Keratinocyte (primary cell): ENCODE data around the gene GSG1. TPM values are rescaled to one million over a fixed set of nuclear protein-coding genes. Genes with fewer than 3 reads are reported as not detected.

Source experiments
- DNase-seq: peaks from one replicate; pipeline ENCODE4 v3.0.0-alpha.2; 2011; ENCODE audit warnings: low read depth, missing footprints, low spot score
- FAIRE-seq: peaks from 2 replicates; lab custom pipeline; 2011; peaks lifted over from hg19 to GRCh38; lab: Jason Lieb, UNC
- H2AFZ ChIP-seq: 2 replicates; pipeline ENCODE4 v1.6.0; 2012; ENCODE audit warnings: low read length, control low read depth, inconsistent platforms; ENCODE audit not compliant: control insufficient read depth
- H3K27ac ChIP-seq: 2 replicates; pipeline ENCODE4 v1.5.1; 2011; ENCODE audit warnings: low read length; ENCODE audit not compliant: control insufficient read depth, insufficient read depth
- H3K27me3 ChIP-seq: 3 replicates; pipeline ENCODE4 v1.6.0; 2011; ENCODE audit warnings: low read length; ENCODE audit not compliant: control insufficient read depth, insufficient read depth; ENCODE audit errors: extremely low read depth
- H3K36me3 ChIP-seq, 2 experiments: 2 replicates in 1 of 2; 3 replicates in 1 of 2; pipeline ENCODE4 v1.5.1; 2011; ENCODE audit warnings: low read length in 2 of 2, mild to moderate bottlenecking in 1 of 2; ENCODE audit not compliant: control insufficient read depth in 2 of 2, insufficient read depth in 2 of 2; ENCODE audit errors: extremely low read depth in 1 of 2
- H3K4me1 ChIP-seq: 3 replicates; pipeline ENCODE4 v1.5.1; 2011; ENCODE audit warnings: low read length; ENCODE audit not compliant: control insufficient read depth, insufficient read depth; ENCODE audit errors: extremely low read depth
- H3K4me2 ChIP-seq: 3 replicates; pipeline ENCODE4 v1.6.0; 2011; ENCODE audit warnings: low read depth, low read length; ENCODE audit not compliant: control insufficient read depth, insufficient read depth; ENCODE audit errors: extremely low read depth
- H3K4me3 ChIP-seq, 3 experiments: fragments of 200-600 bp in 1 of 3; sonication (generic) in 1 of 3; 2 replicates in 2 of 3; 3 replicates in 1 of 3; pipeline ENCODE4 v1.5.1; 2011 to 2016; ENCODE audit warnings: low read length in 3 of 3, mild to moderate bottlenecking in 3 of 3, control low read depth in 2 of 3, inconsistent platforms in 1 of 3, low read depth in 1 of 3, mixed read lengths in 1 of 3, mixed run types in 1 of 3, moderate library complexity in 1 of 3; ENCODE audit not compliant: control insufficient read depth in 2 of 3, insufficient read depth in 2 of 3; ENCODE audit errors: extremely low read depth in 1 of 3
- H3K79me2 ChIP-seq: 2 replicates; pipeline ENCODE4 v1.6.0; 2012; ENCODE audit warnings: low read length; ENCODE audit not compliant: control insufficient read depth, insufficient read depth
- H3K9ac ChIP-seq: 3 replicates; pipeline ENCODE4 v1.6.0; 2011; ENCODE audit warnings: low read length; ENCODE audit not compliant: control insufficient read depth, insufficient read depth; ENCODE audit errors: extremely low read depth
- H3K9me1 ChIP-seq: 3 replicates; pipeline ENCODE4 v1.6.0; 2011; ENCODE audit warnings: low read length; ENCODE audit not compliant: control insufficient read depth, insufficient read depth; ENCODE audit errors: extremely low read depth
- H3K9me3 ChIP-seq: 2 replicates; pipeline ENCODE4 v1.5.1; 2012; ENCODE audit warnings: low read depth, low read length; ENCODE audit not compliant: control insufficient read depth
- H4K20me1 ChIP-seq: 3 replicates; pipeline ENCODE4 v1.6.0; 2011; ENCODE audit warnings: low read length; ENCODE audit not compliant: control insufficient read depth, insufficient read depth; ENCODE audit errors: extremely low read depth
- CTCF ChIP-seq, 3 experiments: IDR thresholded peaks in 1 of 3; conservative IDR thresholded peaks in 1 of 3; optimal IDR thresholded peaks in 1 of 3; 2 replicates in 2 of 3; 3 replicates in 1 of 3; pipeline versions ENCODE3 to v1.5.1; 2011; ENCODE audit warnings: low read length in 3 of 3, mild to moderate bottlenecking in 3 of 3, moderate library complexity in 2 of 3, control low read depth in 1 of 3, inconsistent platforms in 1 of 3; ENCODE audit not compliant: insufficient read depth in 2 of 3; ENCODE audit errors: extremely low read depth in 1 of 3
- EZH2 ChIP-seq: IDR thresholded peaks from one replicate; pipeline ENCODE4 v1.6.1; 2012; ENCODE audit warnings: inconsistent platforms, mild to moderate bottlenecking, low read length, moderate library complexity
- dilution Hi-C: fragments of 300-500 bp; cut with MboI; formaldehyde crosslinking; loops from one replicate; pipeline ENCODE4 v1.7.0; 2020; ENCODE audit warnings: low sequenced_read_pairs; ENCODE audit not compliant: extremely low pct_ligation_motif_present
- polyA plus RNA-seq, 5 experiments: library from polyadenylated mRNA; depleted of rRNA in 3 of 5; stranded (reverse) in 3 of 5; stranded (forward) in 1 of 5; unstranded in 1 of 5; fragments of >200 nt; gene quantifications; 1 replicate in 1 of 5; 2 replicates in 3 of 5; 3 replicates in 1 of 5; pipeline versions ENCODE4 v1.2.1 to v1.2.3, GENCODE V29; 2011 to 2012; ENCODE audit warnings: missing spikeins in 2 of 5, low read depth in 1 of 5, low replicate concordance in 1 of 5

The GSG1 gene
- polyA plus RNA-seq, 1 donor (not counting 4 experiments of a cell fraction or from before 2014, with no cell fraction given): 0.05 TPM

GRCh38 chr12:13147688-13148484 lies 44.4 kb upstream of the GSG1 start:
- no peak overlapping the region for H3K9ac ChIP-seq
- H4K20me1 ChIP-seq: no peaks in the 10 kb centered on the region
- no peak overlapping the region for H2AFZ ChIP-seq
- no peak overlapping the region for H3K4me3 ChIP-seq
- TF ChIP-seq CTCF (optimal IDR thresholded peaks at IDR 0.05 in 1 of 3, IDR thresholded peaks at IDR 0.05 in 1 of 3, conservative IDR thresholded peaks at IDR 0.05 in 1 of 3; ENCODE audit: extremely low read depth in 1 of 3, insufficient read depth in 2 of 3, low read length in 3 of 3): no peak
- TF ChIP-seq EZH2: no peak
- peaks cover 4% of the 10 kb centered on the region for H3K4me1 ChIP-seq
- dilution Hi-C loops: no loop called here
- H3K27ac ChIP-seq: no peak overlapping the region
- FAIRE-seq (no peak), DNase-seq (no peak)
- H3K36me3 ChIP-seq: no peaks in the 10 kb centered on the region
- H3K27me3 ChIP-seq: no peaks in the 10 kb centered on the region
- no peaks in the 10 kb centered on the region for H3K79me2 ChIP-seq
- no peaks in the 10 kb centered on the region for H3K9me1 ChIP-seq
- H3K9me3 ChIP-seq: no peaks in the 10 kb centered on the region
- H3K4me2 ChIP-seq: no peak overlapping the region

- Histone ChIP-seq H3K79me2 (no peaks in the 10 kb centered on the region), H2AFZ (no peak overlapping the region), H3K9me1 (no peaks in the 10 kb centered on the region), H3K9me3 (no peaks in the 10 kb centered on the region), H3K36me3 (no peaks in the 10 kb centered on the region), H3K4me2 (no peak overlapping the region), H4K20me1 (no peaks in the 10 kb centered on the region), H3K27ac (no peak overlapping the region), H3K4me3 (no peak overlapping the region), H3K4me1 (peaks cover 4% of the 10 kb centered on the region), H3K27me3 (no peaks in the 10 kb centered on the region), H3K9ac (no peak overlapping the region)
- no peak for DNase-seq
- FAIRE-seq: no peak
- TF ChIP-seq CTCF (optimal IDR thresholded peaks at IDR 0.05 in 1 of 3, IDR thresholded peaks at IDR 0.05 in 1 of 3, conservative IDR thresholded peaks at IDR 0.05 in 1 of 3; ENCODE audit: extremely low read depth in 1 of 3, insufficient read depth in 2 of 3, low read length in 3 of 3) (no peak), EZH2 (no peak)
- dilution Hi-C loops: no loop called here
Observed at GRCh38 chr12:13146336-13146938, 43.0 kb upstream of the GSG1 start.
